HepG2 (cell line): ENCODE results near the gene AUNIP. TPM values are rescaled to one million over a fixed set of nuclear protein-coding genes. Genes with fewer than 3 reads are reported as not detected.

Experiments
- ARID4A ChIP-seq: sonication (generic); formaldehyde crosslinking; IDR thresholded peaks from 2 replicates; pipeline ENCODE4 v1.5.0; 2020; ENCODE audit warnings: mild to moderate bottlenecking, missing genetic modification reagents, borderline replicate concordance
- ARID5B ChIP-seq: IDR thresholded peaks from 2 replicates; pipeline ENCODE4 v1.4.0; 2020; ENCODE audit warnings: mild to moderate bottlenecking, missing genetic modification reagents
- BRF2 ChIP-seq: sonication (generic); formaldehyde crosslinking; IDR thresholded peaks from 2 replicates; pipeline ENCODE4 v1.8.1; 2022; ENCODE audit warnings: mild to moderate bottlenecking, missing genetic modification reagents
- CBX5 ChIP-seq: sonication (generic); formaldehyde crosslinking; IDR thresholded peaks from 2 replicates; pipeline ENCODE4 v1.4.0; 2020; ENCODE audit warnings: missing genetic modification reagents, borderline replicate concordance
- FOXK2 ChIP-seq: fragments of 450-650 bp; IDR thresholded peaks from 2 replicates; pipeline ENCODE4 v1.6.1; 2016
- GFI1 ChIP-seq: sonication (generic); formaldehyde crosslinking; IDR thresholded peaks from 2 replicates; pipeline ENCODE4 v1.5.0; 2020; ENCODE audit warnings: missing genetic modification reagents, mild to moderate bottlenecking, borderline replicate concordance
- KDM2A ChIP-seq: sonication (generic); formaldehyde crosslinking; IDR thresholded peaks from 2 replicates; pipeline ENCODE4 v1.4.0; 2020; ENCODE audit warnings: low read depth, missing genetic modification reagents, borderline replicate concordance
- MAFG ChIP-seq: sonication (generic); formaldehyde crosslinking; IDR thresholded peaks from 2 replicates; pipeline ENCODE4 v1.5.1; 2020; ENCODE audit warnings: mild to moderate bottlenecking, missing genetic modification reagents
- NRL ChIP-seq: sonication (generic); formaldehyde crosslinking; IDR thresholded peaks from 2 replicates; pipeline ENCODE4 v1.5.0; 2020; ENCODE audit warnings: missing genetic modification reagents, mild to moderate bottlenecking, moderate library complexity, borderline replicate concordance
- POGZ ChIP-seq: sonication (generic); formaldehyde crosslinking; IDR thresholded peaks from 2 replicates; pipeline ENCODE4 v1.4.0; 2020; ENCODE audit warnings: mild to moderate bottlenecking, missing genetic modification reagents
- RFXAP ChIP-seq: sonication (generic); formaldehyde crosslinking; IDR thresholded peaks from 2 replicates; pipeline ENCODE4 v1.4.0; 2020; ENCODE audit warnings: missing genetic modification reagents, borderline replicate concordance
- RXRB ChIP-seq: IDR thresholded peaks from 2 replicates; pipeline ENCODE4 v1.6.1; 2016; ENCODE audit warnings: borderline replicate concordance, missing genetic modification reagents, missing compliant biosample characterization
- TFAP4 ChIP-seq: sonication (generic); IDR thresholded peaks from 2 replicates; pipeline ENCODE4 v1.6.1; 2016; ENCODE audit warnings: low read depth, borderline replicate concordance
- ZBTB33 ChIP-seq: sonication (generic); formaldehyde crosslinking; IDR thresholded peaks from 2 replicates; pipeline ENCODE4 v1.4.0; 2020; ENCODE audit warnings: missing genetic modification reagents
- polyA plus RNA-seq, 8 experiments: library from polyadenylated mRNA; depleted of rRNA in 3 of 8; stranded (reverse) in 7 of 8; unstranded in 1 of 8; fragments of >200 nt; fragmentation: Illumina TruSeq in 4 of 8; extraction: Trizol in 4 of 8; gene quantifications; 2 replicates each; pipeline versions ENCODE4 v1.2.1 to v1.2.3, GENCODE V29; 2011 to 2016; ENCODE audit warnings: low read depth in 4 of 8, missing spikeins in 1 of 8, mixed read lengths in 1 of 8; ENCODE audit not compliant: insufficient read depth in 1 of 8
- total RNA-seq, 5 experiments: library from RNA; depleted of rRNA; stranded (reverse); fragments of >200 nt; fragmentation: Illumina TruSeq; extraction: Trizol; gene quantifications; 2 replicates each; pipeline ENCODE4 v1.2.3, GENCODE V29; 2016; ENCODE audit warnings: low read depth in 1 of 5

Gene AUNIP
- total and polyA plus RNA-seq, 2 of the 13 experiments (the other 11 are each of a cell fraction or from before 2014, with no cell fraction given), result 3.8 to 12.3 TPM

- TF ChIP-seq BRF2 (CRISPR knock-in tag) (no peak), ARID5B (0 out of 2 replicates have a peak, but pooled peaks have one; percentile 14), ZBTB33 (CRISPR knock-in tag) (peak; percentile 24; the same call in 1 of the 2 replicates), POGZ (CRISPR knock-in tag) (no peak), KDM2A (peak; percentile 62; the same call in 1 of the 2 replicates), RFXAP (CRISPR knock-in tag) (0 out of 2 replicates have a peak, but pooled peaks have one; percentile 44), CBX5 (CRISPR knock-in tag) (no peak), GFI1 (CRISPR knock-in tag) (0 out of 2 replicates have a peak, but pooled peaks have one; percentile 42), ARID4A (CRISPR knock-in tag) (peak; percentile 47; the same call in 1 of the 2 replicates), NRL (CRISPR knock-in tag) (0 out of 2 replicates have a peak, but pooled peaks have one; percentile 29), MAFG (CRISPR knock-in tag) (no peak), FOXK2 (no peak), TFAP4 (no peak), RXRB (peak; percentile 11; the same call in 1 of the 2 replicates)
These were observed 36.2 kb upstream of the AUNIP start (continued) for GRCh38 chr1:25895365-25895990.
